ENCODE measurements around the gene MTIF3. TPM values are rescaled to one million over a fixed set of nuclear protein-coding genes. Genes with fewer than 3 reads are reported as not detected.
A peak's percentile ranks its signal among the peaks of the same experiment; 100 is the strongest.
"Not testable (repeated sequence)": the region's sequence is repeated elsewhere in the genome, so short reads cannot be mapped to it uniquely, and the experiment has no call there.

Gene MTIF3
- polyA plus RNA-seq, 3 donors: 61.6 to 135 (median 86.6) TPM

GRCh38 chr13:27401210-27401609 lies 49.2 kb downstream of the MTIF3 start:
- Histone ChIP-seq H3K36me3 (replicated peaks in 1 of 2; ENCODE audit: control insufficient read depth in 1 of 2, insufficient read depth in 2 of 2, low read length in 2 of 2) (no peaks in the 10 kb centered on the region), H3K79me2 (ENCODE audit: insufficient read depth, low read length) (no peaks in the 10 kb centered on the region), H3K4me3 (replicated peaks in 1 of 3; ENCODE audit: low read depth in 2 of 3, low read length in 3 of 3) (peak overlapping the region in 1 of 3 experiments; percentile 38), H3K9ac (ENCODE audit: insufficient read depth, low read length, poor library complexity, severe bottlenecking) (no peak overlapping the region), H3K27ac (ENCODE audit: low read depth in 1 of 2, low read length in 2 of 2) (peak overlapping the region in 1 of 2 donors; percentile 42), H3K4me1 (ENCODE audit: control insufficient read depth in 1 of 2, insufficient read depth in 2 of 2, low read length in 2 of 2) (peaks cover 10 to 14% of the 10 kb centered on the region in 2 donors), H3K27me3 (ENCODE audit: control insufficient read depth in 2 of 2, insufficient read depth in 2 of 2, low read length in 2 of 2) (no peaks in the 10 kb centered on the region), H2AFZ (ENCODE audit: insufficient read depth, low read depth, low read length, poor library complexity, severe bottlenecking) (peak overlapping the region; percentile 37), H4K20me1 (ENCODE audit: insufficient read depth, low read length) (no peaks in the 10 kb centered on the region), H3K9me3 (replicated peaks in 1 of 2; ENCODE audit: control insufficient read depth in 1 of 2, insufficient read depth in 1 of 2, low read length in 2 of 2) (no peaks in the 10 kb centered on the region), H3K4me2 (replicated peaks; ENCODE audit: extremely low read depth, low read length, poor library complexity, severe bottlenecking) (peak overlapping the region; percentile 54)
- intact Hi-C loops (cut with micrococcal nuclease): no loop called here
- H3K9me3 Mint-ChIP-seq: peaks cover 0 to 4% (median 0%) of the 10 kb centered on the region in 7 donors
- H3K4me3 Mint-ChIP-seq: peak overlapping the region in 1 of 2 donors; percentile 57
- H3K27ac Mint-ChIP-seq: peak overlapping the region; percentile 20 to 83 (median 59)
- peaks cover 19% of the 10 kb centered on the region for H3K4me1 Mint-ChIP-seq
- H3K27me3 Mint-ChIP-seq (ENCODE audit: low read depth in 3 of 3): peaks cover 2 to 6% (median 4%) of the 10 kb centered on the region in 3 donors
- no peak for TF ChIP-seq CTCF (IDR thresholded peaks at IDR 0.05)
- 0% methylated on average over 1 of the region's 3 CpGs for WGBS (ENCODE audit: insufficient coverage)
- peak; percentile 62 to 83 (median 70) for DNase-seq
- H3K36me3 Mint-ChIP-seq: no peaks in the 10 kb centered on the region

GRCh38 chr13:27400405-27400804 lies 50.0 kb downstream of the MTIF3 start:
- H3K36me3 Mint-ChIP-seq; H3K4me2 ChIP-seq (replicated peaks; ENCODE audit: extremely low read depth, low read length, poor library complexity, severe bottlenecking); H3K9me3 ChIP-seq (replicated peaks in 1 of 2; ENCODE audit: control insufficient read depth in 1 of 2, insufficient read depth in 1 of 2, low read length in 2 of 2); H3K4me3 Mint-ChIP-seq; H3K9ac ChIP-seq (ENCODE audit: insufficient read depth, low read length, poor library complexity, severe bottlenecking); intact Hi-C loops (cut with micrococcal nuclease); H3K27me3 ChIP-seq (ENCODE audit: control insufficient read depth in 2 of 2, insufficient read depth in 2 of 2, low read length in 2 of 2); H2AFZ ChIP-seq (ENCODE audit: insufficient read depth, low read depth, low read length, poor library complexity, severe bottlenecking); H3K4me3 ChIP-seq (replicated peaks in 1 of 3; ENCODE audit: low read depth in 2 of 3, low read length in 3 of 3); H3K27me3 Mint-ChIP-seq (ENCODE audit: low read depth in 3 of 3); H3K9me3 Mint-ChIP-seq; DNase-seq; H3K27ac ChIP-seq (ENCODE audit: low read depth in 1 of 2, low read length in 2 of 2); H3K36me3 ChIP-seq (replicated peaks in 1 of 2; ENCODE audit: control insufficient read depth in 1 of 2, insufficient read depth in 2 of 2, low read length in 2 of 2); H4K20me1 ChIP-seq (ENCODE audit: insufficient read depth, low read length); H3K79me2 ChIP-seq (ENCODE audit: insufficient read depth, low read length): not testable (repeated sequence)
- Mint-ChIP-seq H3K4me1 (peaks cover 19% of the 10 kb centered on the region), H3K27ac (peak overlapping the region in 1 of 7 donors; percentile 65)
- peaks cover 10 to 14% of the 10 kb centered on the region in 2 donors for H3K4me1 ChIP-seq (ENCODE audit: control insufficient read depth in 1 of 2, insufficient read depth in 2 of 2, low read length in 2 of 2)
- WGBS (ENCODE audit: insufficient coverage): 71% methylated on average over 4 of the region's 6 CpGs

Data from CD14-positive monocyte (primary cell).